Purkinje cell (primary cell): ENCODE measurements around the gene ADH1B. TPM values are rescaled to one million over a fixed set of nuclear protein-coding genes. Genes with fewer than 3 reads are reported as not detected.

Source experiments
- polyA plus RNA-seq: library from polyadenylated mRNA; unstranded; fragments of >200 nt; fragmentation: Nextera tagmentation; gene quantifications from 2 replicates; pipeline ENCODE4 v1.2.1, GENCODE V29; 2014

ADH1B gene
- polyA plus RNA-seq, result not detected in 2 replicates

DNA sequence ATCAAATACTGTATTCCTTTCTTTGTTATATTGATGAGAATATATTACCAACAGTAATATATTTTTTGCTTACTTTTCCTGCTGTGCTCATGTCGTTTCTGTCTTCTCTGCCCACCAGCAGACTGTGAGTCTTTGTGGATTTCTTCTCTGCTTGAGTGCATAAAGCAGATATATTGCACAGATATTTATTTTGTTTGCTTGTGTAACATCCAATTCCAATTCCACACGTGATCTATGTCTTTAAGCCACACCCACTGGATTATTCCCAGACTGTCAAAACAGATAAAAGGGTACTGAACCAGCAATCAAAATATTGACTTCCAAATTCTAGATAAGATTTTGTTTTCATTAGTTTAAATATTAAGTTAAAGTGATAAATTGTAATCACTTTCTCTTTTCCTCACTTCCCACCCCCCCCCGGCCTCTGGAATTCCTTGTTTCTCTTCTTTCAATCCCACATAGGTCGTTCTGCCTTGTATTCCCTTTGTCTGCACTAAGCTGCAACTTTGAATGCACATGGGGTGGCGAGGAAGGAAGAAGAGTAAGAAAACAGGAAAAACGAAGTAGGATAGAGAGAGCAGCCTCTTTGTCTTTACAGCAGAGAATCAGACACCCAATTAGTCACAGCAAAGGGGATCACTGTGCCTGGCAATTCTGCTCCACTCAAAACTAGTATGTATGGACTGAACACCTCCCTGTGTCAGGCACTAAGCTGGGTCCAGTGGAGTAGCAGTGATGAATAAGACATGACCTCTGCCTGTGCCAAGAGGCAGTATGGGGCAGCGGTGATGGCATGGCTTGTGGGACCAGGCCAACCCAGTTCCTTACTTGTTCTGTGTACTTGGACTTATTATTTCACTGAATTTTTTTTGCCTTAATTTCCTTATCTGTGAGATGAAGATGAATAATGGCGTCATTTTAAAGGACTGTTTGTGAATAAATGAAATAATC lies at the start of gene ADH1B:
Gene ADH1B, minus strand, starts transcription at position 161 of the 951 bp plus-strand sequence. Its CDS starts 70 bp downstream, at position 91.

GRCh38 chr4:99352602-99353537 lies 31.7 kb upstream of the ADH1B start, which contains the start of gene ADH1C:
ADH1C (minus strand) TSS chr4:99352746; CDS start chr4:99352675, 71 bp downstream.

DNA sequence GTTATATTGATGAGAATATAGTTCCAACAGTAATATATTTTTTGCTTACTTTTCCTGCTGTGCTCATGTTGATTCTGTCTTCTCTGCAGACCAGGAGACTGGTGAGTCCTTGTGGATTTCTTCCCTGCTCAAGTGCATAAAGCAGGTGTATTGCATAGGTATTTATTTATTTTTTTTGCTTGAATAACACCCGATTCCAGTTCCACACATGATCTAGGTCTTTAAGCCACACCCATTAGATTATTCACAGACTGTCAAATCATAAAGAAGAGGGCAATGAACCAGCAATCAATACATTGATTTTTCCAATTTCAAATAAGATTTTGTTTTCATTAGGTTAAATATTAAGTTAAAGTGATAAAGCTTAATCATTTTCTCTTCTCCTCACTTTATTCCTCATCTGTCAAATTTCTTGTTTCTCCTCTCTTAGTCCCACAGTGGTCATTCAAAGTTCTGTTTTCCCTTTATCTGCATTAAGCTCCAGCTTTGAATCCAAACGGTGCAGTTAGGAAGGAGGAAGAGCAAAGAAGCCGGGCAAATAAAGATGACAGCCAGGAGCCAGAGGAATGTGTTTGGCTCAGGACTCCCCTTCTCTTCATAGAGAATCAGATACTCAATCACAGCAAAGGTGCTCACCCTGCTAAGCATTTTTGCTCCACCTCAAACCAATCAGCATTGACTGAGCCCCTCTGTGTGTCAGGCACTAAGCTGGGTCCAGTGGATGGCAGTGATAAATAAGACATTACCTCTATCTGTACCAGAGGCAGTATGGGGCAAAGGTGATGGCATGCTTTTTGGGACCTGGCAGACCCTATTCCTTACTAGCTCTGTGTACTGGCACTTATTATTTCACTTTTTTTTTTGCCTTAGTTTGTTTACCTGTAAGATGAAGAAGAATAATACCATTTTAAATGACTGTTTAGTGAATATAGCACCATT lies 30.1 kb downstream of the ADH1B start, which contains the start of gene ADH1A:
Gene ADH1A, minus strand, starts transcription at position 138 of the 939 bp plus-strand sequence. Its CDS starts 71 bp downstream, at position 67.

Other genes starting within 250 kb of the ADH1B start
- gene ADH5, start 232.6 kb downstream of the ADH1B start, polyA plus RNA-seq, result 66.4 and 80.7 TPM in 2 replicates
- not detected in 2 replicates for gene ADH4, start 177.1 kb downstream of the ADH1B start, polyA plus RNA-seq
- not detected in 2 replicates for gene ADH6, start 102.2 kb downstream of the ADH1B start, polyA plus RNA-seq
- not detected in 2 replicates for gene ADH1A, start 30.4 kb downstream of the ADH1B start, polyA plus RNA-seq
- gene ADH1C, start 31.3 kb upstream of the ADH1B start, polyA plus RNA-seq, result not detected in 2 replicates
- gene ADH7, start 113.9 kb upstream of the ADH1B start, polyA plus RNA-seq, result not detected in 2 replicates
- gene C4orf17, start 189.6 kb upstream of the ADH1B start, polyA plus RNA-seq, result not detected in 2 replicates
- gene TRMT10A, start 242.6 kb upstream of the ADH1B start, polyA plus RNA-seq, result 22.0 and 22.5 TPM in 2 replicates